Transverse colon (tissue), 4 donors: ENCODE data around the gene EFCAB11.

ENCODE experiments used
- POLR2A ChIP-seq: fragments of 450-650 bp; IDR thresholded peaks from one replicate; pipeline ENCODE4 v1.6.1; 2016; ENCODE audit warnings: antibody characterized with exemption, mild to moderate bottlenecking, moderate library complexity
- POLR2AphosphoS5 ChIP-seq, 3 donors: sonication (generic); formaldehyde crosslinking; IDR thresholded peaks; one replicate each; pipeline ENCODE4 v1.6.1; 2016; ENCODE audit warnings: antibody characterized with exemption in 3 of 3
- TF ChIP-seq, protein P1 (sequence below), 5 experiments: fragments of 200-600 bp in 3 of 5; fragments of 450-650 bp in 2 of 5; sonication (generic) in 3 of 5; IDR thresholded peaks; 1 replicate in 2 of 5; 2 replicates in 3 of 5; pipeline ENCODE4 v1.5.1; 2016 to 2017; ENCODE audit warnings: antibody characterized with exemption in 5 of 5, inconsistent platforms in 3 of 5, mild to moderate bottlenecking in 2 of 5, moderate library complexity in 1 of 5

- TF ChIP-seq, protein P1, sequence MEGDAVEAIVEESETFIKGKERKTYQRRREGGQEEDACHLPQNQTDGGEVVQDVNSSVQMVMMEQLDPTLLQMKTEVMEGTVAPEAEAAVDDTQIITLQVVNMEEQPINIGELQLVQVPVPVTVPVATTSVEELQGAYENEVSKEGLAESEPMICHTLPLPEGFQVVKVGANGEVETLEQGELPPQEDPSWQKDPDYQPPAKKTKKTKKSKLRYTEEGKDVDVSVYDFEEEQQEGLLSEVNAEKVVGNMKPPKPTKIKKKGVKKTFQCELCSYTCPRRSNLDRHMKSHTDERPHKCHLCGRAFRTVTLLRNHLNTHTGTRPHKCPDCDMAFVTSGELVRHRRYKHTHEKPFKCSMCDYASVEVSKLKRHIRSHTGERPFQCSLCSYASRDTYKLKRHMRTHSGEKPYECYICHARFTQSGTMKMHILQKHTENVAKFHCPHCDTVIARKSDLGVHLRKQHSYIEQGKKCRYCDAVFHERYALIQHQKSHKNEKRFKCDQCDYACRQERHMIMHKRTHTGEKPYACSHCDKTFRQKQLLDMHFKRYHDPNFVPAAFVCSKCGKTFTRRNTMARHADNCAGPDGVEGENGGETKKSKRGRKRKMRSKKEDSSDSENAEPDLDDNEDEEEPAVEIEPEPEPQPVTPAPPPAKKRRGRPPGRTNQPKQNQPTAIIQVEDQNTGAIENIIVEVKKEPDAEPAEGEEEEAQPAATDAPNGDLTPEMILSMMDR (IDR thresholded peaks at IDR 0.05) = no peak
- TF ChIP-seq POLR2A = no peak
- no peak for TF ChIP-seq POLR2AphosphoS5 (IDR thresholded peaks at IDR 0.05)
These were observed 178.6 kb downstream of the EFCAB11 start for GRCh38 chr14:89775946-89776345.
